NCI-H2107 treated with DMSO at 0.1 percent for 48 hours (cell line): Measurements from ENCODE around the gene AFF3.
"Not testable (repeated sequence)": the region's sequence is repeated elsewhere in the genome, so short reads cannot be mapped to it uniquely, and the experiment has no call there.

Experiments used
- DNase-seq: peaks from one replicate; lab custom pipeline; 2025; ENCODE audit not compliant: unreplicated experiment; lab: John Stamatoyannopoulos, UW

The AFF3 gene

GRCh38 chr2:99688699-99689098 lies 453.7 kb downstream of the AFF3 start:
- DNase-seq = no peak

- DNase-seq = peak; percentile 97
Observed at GRCh38 chr2:99682275-99683060, 459.9 kb downstream of the AFF3 start.

- no peak for DNase-seq
Observed at GRCh38 chr2:99680946-99681345, 461.4 kb downstream of the AFF3 start.

- no peak for DNase-seq
Observed at GRCh38 chr2:99679518-99679917, 462.9 kb downstream of the AFF3 start.

- DNase-seq = no peak
Observed at GRCh38 chr2:99678625-99679024, 463.8 kb downstream of the AFF3 start.

GRCh38 chr2:99677814-99678213 lies 464.6 kb downstream of the AFF3 start:
- no peak for DNase-seq

- no peak for DNase-seq
Observed at GRCh38 chr2:99675130-99675661, 467.2 kb downstream of the AFF3 start.

- DNase-seq = no peak
Observed at GRCh38 chr2:99674090-99674489, 468.3 kb downstream of the AFF3 start.

- no peak for DNase-seq
Observed at GRCh38 chr2:99672766-99673350, 469.5 kb downstream of the AFF3 start.

GRCh38 chr2:99670768-99671734 lies 471.3 kb downstream of the AFF3 start:
- DNase-seq = no peak

GRCh38 chr2:99666256-99666655 lies 476.1 kb downstream of the AFF3 start:
- DNase-seq = no peak

GRCh38 chr2:99663641-99664040 lies 478.7 kb downstream of the AFF3 start:
- no peak for DNase-seq

GRCh38 chr2:99662761-99663341 lies 479.5 kb downstream of the AFF3 start:
- peak; percentile 15 for DNase-seq

- not testable (repeated sequence) for DNase-seq
Observed at GRCh38 chr2:99661761-99662160, 480.6 kb downstream of the AFF3 start.

GRCh38 chr2:99660616-99661406 lies 481.6 kb downstream of the AFF3 start:
- DNase-seq = no peak

- DNase-seq = no peak
Observed at GRCh38 chr2:99659874-99660273, 482.5 kb downstream of the AFF3 start.

GRCh38 chr2:99657691-99658258 lies 484.6 kb downstream of the AFF3 start:
- DNase-seq = no peak

- DNase-seq = no peak
Observed at GRCh38 chr2:99656994-99657393, 485.4 kb downstream of the AFF3 start.

GRCh38 chr2:99653433-99653832 lies 489.0 kb downstream of the AFF3 start:
- DNase-seq = no peak

GRCh38 chr2:99652862-99653261 lies 489.5 kb downstream of the AFF3 start:
- DNase-seq = no peak
